HCT116 (cell line): ENCODE results near the gene PIAS3. TPM values are rescaled to one million over a fixed set of nuclear protein-coding genes. Genes with fewer than 3 reads are reported as not detected.

Experiments used
- ATAC-seq: fragments of 200-7000 bp; cut with Tn5 transposase; 2 replicates; pipeline ENCODE4 v1.9.1; 2020; ENCODE audit warnings: mild to moderate bottlenecking, moderate library complexity
- BruUV-seq: library from RNA; stranded (reverse); fragments of 400-500 nt; replicated peaks from 2 replicates; lab custom pipeline; 2021; lab: Mats Ljungman, UMichigan
- CTCF ChIA-PET: fragments of 300-600 bp; sonication (Branson Sonifier 250); formaldehyde crosslinking; loops from one replicate; lab custom pipeline; 2021; ENCODE audit warnings: antibody characterized with exemption; lab: Charles Lee
- POLR2A ChIA-PET: fragments of 300-600, 350-600 bp; sonication (Branson Sonifier 250); formaldehyde crosslinking; loops from one replicate; lab custom pipeline; 2021; ENCODE audit warnings: antibody characterized with exemption; lab: Charles Lee
- RAD21 ChIA-PET, 2 experiments: fragments of 300-600 bp; sonication (Branson Sonifier 250); formaldehyde crosslinking; loops; one replicate each; lab custom pipeline; 2023; ENCODE audit warnings: low total read pairs in 2 of 2; ENCODE audit not compliant: uncharacterized antibody in 2 of 2, unreplicated experiment in 2 of 2, low non-redundant PET in 1 of 2; lab: Charles Lee
- DNase-seq: peaks from one replicate; pipeline ENCODE4 v3.0.0-alpha.2; 2010; ENCODE audit warnings: low read depth, low spot score
- H2AFZ ChIP-seq: fragments of 200-600 bp; shearing (Covaris generic), sonication (generic); 2 replicates; pipeline ENCODE4 v1.6.1; 2017; ENCODE audit warnings: low read depth, mixed run types, mixed read lengths, antibody characterized with exemption, low read length; ENCODE audit not compliant: poor library complexity, severe bottlenecking
- H3K27ac ChIP-seq: 2 replicates; pipeline ENCODE4 v1.5.1; 2012; ENCODE audit warnings: low read depth, low read length
- H3K27me3 ChIP-seq: fragments of 200-600 bp; sonication (generic); 2 replicates; pipeline ENCODE4 v1.6.1; 2016; ENCODE audit warnings: mixed run types, low read length, mixed read lengths; ENCODE audit not compliant: insufficient read depth
- H3K36me3 ChIP-seq, 2 experiments: fragments of 200-500 bp in 1 of 2; fragments of 200-600 bp in 1 of 2; sonication (Bioruptor generic) in 1 of 2; sonication (generic) in 1 of 2; 2 replicates each; pipeline versions ENCODE4 v1.5.1 to v1.6.1; 2014 to 2016; ENCODE audit warnings: low read length in 2 of 2, inconsistent platforms in 1 of 2, mixed read lengths in 1 of 2, mixed run types in 1 of 2; ENCODE audit not compliant: insufficient read depth in 2 of 2, control insufficient read depth in 1 of 2
- H3K4me1 ChIP-seq, 2 experiments: fragments of 200-600 bp in 1 of 2; sonication (generic) in 1 of 2; 2 replicates each; pipeline versions ENCODE4 v1.5.1 to v1.6.1; 2012 to 2017; ENCODE audit warnings: low read length in 2 of 2, inconsistent platforms in 1 of 2, mild to moderate bottlenecking in 1 of 2, mixed read lengths in 1 of 2, mixed run types in 1 of 2, moderate library complexity in 1 of 2; ENCODE audit not compliant: insufficient read depth in 2 of 2, control insufficient read depth in 1 of 2
- H3K4me2 ChIP-seq: fragments of 200-600 bp; sonication (generic); 2 replicates; pipeline ENCODE4 v1.6.1; 2017; ENCODE audit warnings: mixed run types, low read length, mixed read lengths
- H3K4me3 ChIP-seq, 2 experiments: fragments of 200-600 bp in 1 of 2; sonication (generic) in 1 of 2; replicated peaks in 1 of 2; 2 replicates each; pipeline ENCODE4 v1.5.1; 2011 to 2016; ENCODE audit warnings: low read length in 2 of 2, control low read depth in 1 of 2, low read depth in 1 of 2, mild to moderate bottlenecking in 1 of 2, mixed read lengths in 1 of 2, mixed run types in 1 of 2
- H3K79me2 ChIP-seq: fragments of 200-600 bp; sonication (generic); 2 replicates; pipeline ENCODE4 v1.6.1; 2017; ENCODE audit warnings: mild to moderate bottlenecking, mixed run types, low read length, moderate library complexity, mixed read lengths; ENCODE audit not compliant: insufficient read depth
- H3K9ac ChIP-seq: fragments of 200-600 bp; sonication (generic); 2 replicates; pipeline ENCODE4 v1.6.1; 2016; ENCODE audit warnings: low read length, mixed read lengths
- H3K9me2 ChIP-seq: fragments of 200-600 bp; sonication (generic), shearing (Covaris generic); 2 replicates; pipeline ENCODE4 v1.6.1; 2017; ENCODE audit warnings: mixed run types, mild to moderate bottlenecking, moderate library complexity; ENCODE audit not compliant: insufficient read depth
- H3K9me3 ChIP-seq, 2 experiments: fragments of 200-500 bp in 1 of 2; fragments of 200-600 bp in 1 of 2; sonication (Bioruptor generic) in 1 of 2; sonication (generic) in 1 of 2; 2 replicates each; pipeline ENCODE4 v1.6.1; 2014 to 2017; ENCODE audit warnings: low read length in 2 of 2, mixed read lengths in 2 of 2, inconsistent platforms in 1 of 2, low read depth in 1 of 2, mild to moderate bottlenecking in 1 of 2, mixed run types in 1 of 2, moderate library complexity in 1 of 2; ENCODE audit not compliant: control insufficient read depth in 1 of 2, insufficient read depth in 1 of 2
- H4K20me1 ChIP-seq: fragments of 200-600 bp; sonication (generic), shearing (Covaris generic); 2 replicates; pipeline ENCODE4 v1.6.1; 2017; ENCODE audit warnings: mixed run types, mild to moderate bottlenecking, moderate library complexity; ENCODE audit not compliant: insufficient read depth
- CEBPB ChIP-seq: IDR thresholded peaks from 2 replicates; pipeline ENCODE4 v1.6.1; 2012; ENCODE audit warnings: low read depth
- EGR1 ChIP-seq: IDR thresholded peaks from 2 replicates; pipeline ENCODE4 v1.6.1; 2012; ENCODE audit warnings: low read depth
- EZH2 ChIP-seq: fragments of 200-600 bp; sonication (generic); IDR thresholded peaks from 2 replicates; pipeline ENCODE4 v1.6.1; 2017; ENCODE audit warnings: antibody characterized with exemption, mixed run types
- POLR2A ChIP-seq: IDR thresholded peaks from 2 replicates; pipeline ENCODE4 v1.7.0; 2011; ENCODE audit warnings: borderline replicate concordance; ENCODE audit not compliant: insufficient read depth, insufficient read length; ENCODE audit errors: extremely low read depth
- RAD21 ChIP-seq: IDR thresholded peaks from 2 replicates; pipeline ENCODE4 v1.6.1; 2012; ENCODE audit warnings: low read depth, mild to moderate bottlenecking
- SP1 ChIP-seq: IDR thresholded peaks from 2 replicates; pipeline ENCODE4 v1.6.1; 2012; ENCODE audit warnings: low read depth
- SRF ChIP-seq: IDR thresholded peaks from 2 replicates; pipeline ENCODE4 v1.6.1; 2012; ENCODE audit warnings: low read depth
- TCF7L2 ChIP-seq: IDR thresholded peaks from 2 replicates; pipeline ENCODE4 v1.7.0; 2011; ENCODE audit warnings: borderline replicate concordance, inconsistent platforms; ENCODE audit not compliant: insufficient read depth, insufficient read length; ENCODE audit errors: extremely low read depth
- ZFX ChIP-seq: fragments of 450-650 bp; IDR thresholded peaks from 2 replicates; pipeline ENCODE4 v1.6.1; 2017
- intact Hi-C: fragments of 100-400 bp; cut with micrococcal nuclease; formaldehyde crosslinking; loops from 2 replicates; pipeline ENCODE4 v1.10.0; 2022
- total RNA-seq: library from RNA; stranded (reverse); gene quantifications from one replicate; pipeline ENCODE4 v1.2.1, GENCODE V29; 2021; ENCODE audit not compliant: unreplicated experiment
- TF ChIP-seq, protein P1 (sequence below), 3 experiments: fragments of 200-600 bp in 1 of 3; sonication (generic) in 1 of 3; IDR thresholded peaks in 2 of 3; conservative IDR thresholded peaks in 1 of 3; 2 replicates each; pipeline ENCODE4 v1.5.1; 2012 to 2017; ENCODE audit warnings: low read depth in 2 of 3, low read length in 2 of 3, antibody characterized with exemption in 1 of 3, borderline replicate concordance in 1 of 3, control low read depth in 1 of 3, mild to moderate bottlenecking in 1 of 3, mixed read lengths in 1 of 3, mixed run types in 1 of 3, moderate library complexity in 1 of 3; ENCODE audit not compliant: insufficient read depth in 1 of 3
- TF ChIP-seq, protein P2 (sequence below): IDR thresholded peaks from 2 replicates; pipeline ENCODE4 v1.6.1; 2012
- TF ChIP-seq, protein P3 (sequence below): IDR thresholded peaks from 2 replicates; pipeline ENCODE4 v1.6.1; 2011; ENCODE audit warnings: mild to moderate bottlenecking, low read length, moderate library complexity; ENCODE audit not compliant: insufficient replicate concordance; ENCODE audit errors: extremely low read depth

The PIAS3 gene
- total RNA-seq, 1 experiment from 2014 or later = 31.2 TPM

DNA sequence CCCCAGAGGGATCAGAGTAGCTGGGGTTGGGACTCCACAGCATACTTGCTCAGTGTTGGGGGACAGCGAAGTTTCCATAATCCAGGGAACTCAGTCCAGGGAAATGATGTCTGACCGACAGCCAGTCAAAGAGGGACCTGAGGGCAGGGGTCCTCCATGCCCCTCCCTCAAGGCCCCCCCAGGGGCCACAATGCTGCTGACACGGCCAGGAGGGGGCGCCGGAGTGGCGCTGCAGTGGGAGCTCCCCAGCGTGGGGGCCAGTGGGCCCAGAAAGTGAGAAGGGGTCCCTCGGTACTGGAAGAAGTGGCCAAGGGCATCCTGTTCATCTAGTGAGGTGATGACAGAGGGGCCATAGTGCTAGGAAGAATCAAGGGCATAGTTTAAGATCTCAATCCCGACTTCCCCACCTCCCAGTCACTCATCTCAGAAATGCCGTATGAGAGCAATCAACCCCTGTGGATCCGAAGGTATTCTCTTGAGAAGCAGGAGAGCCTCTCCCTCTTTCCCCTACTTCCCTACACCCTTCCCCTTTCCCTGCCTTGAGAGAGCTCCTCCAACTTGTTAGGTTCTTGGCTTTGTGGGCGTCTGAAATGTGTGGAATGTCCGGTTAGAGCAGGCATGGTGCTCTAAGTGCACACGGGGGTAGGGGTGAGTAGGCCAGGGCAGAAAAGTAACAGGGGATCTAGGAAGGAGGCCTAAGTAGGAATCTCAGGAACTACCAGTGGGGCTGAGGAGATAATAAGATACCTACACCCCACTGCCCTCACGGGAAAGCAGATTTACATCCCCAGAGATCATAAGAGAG is 9.3 kb downstream of the PIAS3 start:
- ATAC-seq = no peak
- POLR2A ChIA-PET = interaction anchor here (2.2 kb wide), 1 partner anchor 9 kb away, joined by 6 read pairs; the partner anchor contains the start of gene PIAS3
- H4K20me1 ChIP-seq = no peaks in the 10 kb centered on the region
- no peak overlapping the region for H3K9ac ChIP-seq
- CTCF ChIA-PET = interaction anchor here (7.6 kb wide), 1 partner anchor 9 kb away, joined by 87 read pairs; the partner anchor contains the start of gene PIAS3
- DNase-seq = no peak
- no peak overlapping the region for H3K4me2 ChIP-seq
- RAD21 ChIA-PET = no interaction called here
- intact Hi-C loops = loop anchor here (5.0 kb wide), 1 partner anchor 58 kb away; no protein-coding TSS in a partner anchor
- H3K9me3 ChIP-seq = no peaks in the 10 kb centered on the region
- no peaks in the 10 kb centered on the region for H3K79me2 ChIP-seq
- no peak for TF ChIP-seq TCF7L2
- TF ChIP-seq EGR1 = no peak
- no peak for TF ChIP-seq SP1
- TF ChIP-seq ZFX = no peak
- TF ChIP-seq, protein P1, sequence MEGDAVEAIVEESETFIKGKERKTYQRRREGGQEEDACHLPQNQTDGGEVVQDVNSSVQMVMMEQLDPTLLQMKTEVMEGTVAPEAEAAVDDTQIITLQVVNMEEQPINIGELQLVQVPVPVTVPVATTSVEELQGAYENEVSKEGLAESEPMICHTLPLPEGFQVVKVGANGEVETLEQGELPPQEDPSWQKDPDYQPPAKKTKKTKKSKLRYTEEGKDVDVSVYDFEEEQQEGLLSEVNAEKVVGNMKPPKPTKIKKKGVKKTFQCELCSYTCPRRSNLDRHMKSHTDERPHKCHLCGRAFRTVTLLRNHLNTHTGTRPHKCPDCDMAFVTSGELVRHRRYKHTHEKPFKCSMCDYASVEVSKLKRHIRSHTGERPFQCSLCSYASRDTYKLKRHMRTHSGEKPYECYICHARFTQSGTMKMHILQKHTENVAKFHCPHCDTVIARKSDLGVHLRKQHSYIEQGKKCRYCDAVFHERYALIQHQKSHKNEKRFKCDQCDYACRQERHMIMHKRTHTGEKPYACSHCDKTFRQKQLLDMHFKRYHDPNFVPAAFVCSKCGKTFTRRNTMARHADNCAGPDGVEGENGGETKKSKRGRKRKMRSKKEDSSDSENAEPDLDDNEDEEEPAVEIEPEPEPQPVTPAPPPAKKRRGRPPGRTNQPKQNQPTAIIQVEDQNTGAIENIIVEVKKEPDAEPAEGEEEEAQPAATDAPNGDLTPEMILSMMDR (IDR thresholded peaks at IDR 0.05 in 2 of 3, conservative IDR thresholded peaks at IDR 0.05 in 1 of 3; ENCODE audit: borderline replicate concordance in 1 of 3, insufficient read depth in 1 of 3, low read depth in 2 of 3, low read length in 2 of 3) = peak in 2 of 3 experiments; percentile 47 to 66; a peak in 4 of 6 replicates
- no peak for TF ChIP-seq EZH2
- TF ChIP-seq, protein P2, sequence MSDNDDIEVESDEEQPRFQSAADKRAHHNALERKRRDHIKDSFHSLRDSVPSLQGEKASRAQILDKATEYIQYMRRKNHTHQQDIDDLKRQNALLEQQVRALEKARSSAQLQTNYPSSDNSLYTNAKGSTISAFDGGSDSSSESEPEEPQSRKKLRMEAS = no peak
- TF ChIP-seq SRF = no peak
- no peak for TF ChIP-seq POLR2A
- no peak for TF ChIP-seq CEBPB
- TF ChIP-seq, protein P3, sequence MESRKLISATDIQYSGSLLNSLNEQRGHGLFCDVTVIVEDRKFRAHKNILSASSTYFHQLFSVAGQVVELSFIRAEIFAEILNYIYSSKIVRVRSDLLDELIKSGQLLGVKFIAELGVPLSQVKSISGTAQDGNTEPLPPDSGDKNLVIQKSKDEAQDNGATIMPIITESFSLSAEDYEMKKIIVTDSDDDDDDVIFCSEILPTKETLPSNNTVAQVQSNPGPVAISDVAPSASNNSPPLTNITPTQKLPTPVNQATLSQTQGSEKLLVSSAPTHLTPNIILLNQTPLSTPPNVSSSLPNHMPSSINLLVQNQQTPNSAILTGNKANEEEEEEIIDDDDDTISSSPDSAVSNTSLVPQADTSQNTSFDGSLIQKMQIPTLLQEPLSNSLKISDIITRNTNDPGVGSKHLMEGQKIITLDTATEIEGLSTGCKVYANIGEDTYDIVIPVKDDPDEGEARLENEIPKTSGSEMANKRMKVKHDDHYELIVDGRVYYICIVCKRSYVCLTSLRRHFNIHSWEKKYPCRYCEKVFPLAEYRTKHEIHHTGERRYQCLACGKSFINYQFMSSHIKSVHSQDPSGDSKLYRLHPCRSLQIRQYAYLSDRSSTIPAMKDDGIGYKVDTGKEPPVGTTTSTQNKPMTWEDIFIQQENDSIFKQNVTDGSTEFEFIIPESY = no peak
- peak; percentile 21; the same call in 1 of the 2 replicates for TF ChIP-seq RAD21
- TF ChIP-seq, all 23 proteins: peak for 2
- Histone ChIP-seq H2AFZ (no peak overlapping the region), H3K4me1 (peaks cover 4 to 14% of the 10 kb centered on the region in 2 experiments), H3K4me3 (no peak overlapping the region), H3K9me2 (no peaks in the 10 kb centered on the region), H3K27ac (no peak overlapping the region), H3K36me3 (peaks cover 15 to 30% of the 10 kb centered on the region in 2 experiments), H3K27me3 (no peaks in the 10 kb centered on the region)
- BruUV-seq = no TSS peak
